Measurements from ENCODE around the gene HOXC13. TPM values are rescaled to one million over a fixed set of nuclear protein-coding genes. Genes with fewer than 3 reads are reported as not detected.
A peak's percentile ranks its signal among the peaks of the same experiment; 100 is the strongest.

HOXC13 gene
- total RNA-seq, 4 donors from 2014 or later, result not detected

DNA sequence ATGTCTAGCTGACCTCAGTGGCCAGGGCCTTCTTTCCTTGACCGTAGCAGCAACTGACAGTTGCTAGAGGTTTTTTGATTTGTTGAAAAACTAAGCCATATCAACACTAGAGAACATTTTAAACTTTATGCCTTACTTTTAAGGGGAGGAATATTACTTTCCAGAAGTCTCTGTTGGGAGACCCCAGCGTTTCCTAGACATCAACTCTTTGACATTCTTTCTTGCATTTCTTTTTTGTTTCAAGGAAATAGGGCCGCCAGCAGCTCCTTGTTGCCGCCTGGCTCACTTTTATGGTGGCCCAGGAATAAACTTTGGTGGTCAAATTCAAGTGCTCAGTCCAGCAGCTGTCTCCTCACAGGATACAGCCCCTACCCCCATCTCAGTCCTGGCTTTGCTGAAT is 31.8 kb downstream of the HOXC13 start:
- no peak for TF ChIP-seq POLR2A (IDR thresholded peaks at IDR 0.05)
- TF ChIP-seq, protein P1, sequence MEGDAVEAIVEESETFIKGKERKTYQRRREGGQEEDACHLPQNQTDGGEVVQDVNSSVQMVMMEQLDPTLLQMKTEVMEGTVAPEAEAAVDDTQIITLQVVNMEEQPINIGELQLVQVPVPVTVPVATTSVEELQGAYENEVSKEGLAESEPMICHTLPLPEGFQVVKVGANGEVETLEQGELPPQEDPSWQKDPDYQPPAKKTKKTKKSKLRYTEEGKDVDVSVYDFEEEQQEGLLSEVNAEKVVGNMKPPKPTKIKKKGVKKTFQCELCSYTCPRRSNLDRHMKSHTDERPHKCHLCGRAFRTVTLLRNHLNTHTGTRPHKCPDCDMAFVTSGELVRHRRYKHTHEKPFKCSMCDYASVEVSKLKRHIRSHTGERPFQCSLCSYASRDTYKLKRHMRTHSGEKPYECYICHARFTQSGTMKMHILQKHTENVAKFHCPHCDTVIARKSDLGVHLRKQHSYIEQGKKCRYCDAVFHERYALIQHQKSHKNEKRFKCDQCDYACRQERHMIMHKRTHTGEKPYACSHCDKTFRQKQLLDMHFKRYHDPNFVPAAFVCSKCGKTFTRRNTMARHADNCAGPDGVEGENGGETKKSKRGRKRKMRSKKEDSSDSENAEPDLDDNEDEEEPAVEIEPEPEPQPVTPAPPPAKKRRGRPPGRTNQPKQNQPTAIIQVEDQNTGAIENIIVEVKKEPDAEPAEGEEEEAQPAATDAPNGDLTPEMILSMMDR (IDR thresholded peaks at IDR 0.05), result no peak
- TF ChIP-seq POLR2AphosphoS5 (IDR thresholded peaks at IDR 0.05), result no peak
- no peak for TF ChIP-seq EP300 (IDR thresholded peaks at IDR 0.05)
- H3K27ac ChIP-seq, result no peak overlapping the region
- peaks cover 100% of the 10 kb centered on the region for H3K27me3 ChIP-seq
- WGBS, 2 donors (ENCODE audit: low coverage in 1 of 2), result 18 to 20% methylated on average over 4 of the region's 4 CpGs
- no peak for ATAC-seq
- H3K36me3 ChIP-seq, result no peaks in the 10 kb centered on the region
- H3K9me3 ChIP-seq, result no peaks in the 10 kb centered on the region
- H3K4me1 ChIP-seq, result peaks cover 0 to 41% (median 19%) of the 10 kb centered on the region in 3 donors
- H3K4me3 ChIP-seq, result no peak overlapping the region

DNA sequence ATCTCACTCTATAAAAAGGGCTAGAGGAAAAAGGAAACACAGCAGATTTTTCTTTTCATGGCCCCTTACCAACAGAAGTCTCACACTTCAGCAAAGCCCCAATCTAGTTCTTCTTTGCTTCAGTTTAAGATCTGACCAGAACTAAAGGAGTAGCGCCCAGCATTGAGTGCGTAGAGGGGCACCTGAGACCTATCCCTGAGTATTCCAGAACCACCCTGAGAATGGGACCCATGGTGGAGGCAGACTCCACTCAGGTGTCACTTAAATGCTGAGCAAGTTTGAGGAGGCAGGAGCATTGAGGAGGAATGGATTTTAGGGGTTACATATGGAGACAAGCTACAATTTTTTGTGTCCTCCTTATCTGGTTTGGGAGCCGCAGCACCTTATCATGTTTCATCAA is 32.5 kb downstream of the HOXC13 start:
- Histone ChIP-seq H3K36me3 (no peaks in the 10 kb centered on the region), H3K27ac (no peak overlapping the region), H3K4me1 (peaks cover 0 to 39% (median 19%) of the 10 kb centered on the region in 3 donors), H3K4me3 (no peak overlapping the region), H3K9me3 (no peaks in the 10 kb centered on the region), H3K27me3 (peaks cover 100% of the 10 kb centered on the region)
- TF ChIP-seq POLR2AphosphoS5 (IDR thresholded peaks at IDR 0.05), result no peak
- no peak for TF ChIP-seq EP300 (IDR thresholded peaks at IDR 0.05)
- TF ChIP-seq, protein P1 (IDR thresholded peaks at IDR 0.05), result no peak
- no peak for TF ChIP-seq POLR2A (IDR thresholded peaks at IDR 0.05)
- ATAC-seq, result no peak
- WGBS, 2 donors (ENCODE audit: low coverage in 1 of 2), result 71 to 100% methylated on average over 2 of the region's 3 CpGs

- peaks cover 100% of the 10 kb centered on the region for H3K27me3 ChIP-seq
- no CpG with 5 or more reads among the region's 2 CpGs for WGBS, 2 donors (ENCODE audit: low coverage in 1 of 2)
- peaks cover 0 to 34% (median 15%) of the 10 kb centered on the region in 3 donors for H3K4me1 ChIP-seq
- TF ChIP-seq, protein P1 (IDR thresholded peaks at IDR 0.05), result no peak
- no peak for TF ChIP-seq POLR2AphosphoS5 (IDR thresholded peaks at IDR 0.05)
- TF ChIP-seq POLR2A (IDR thresholded peaks at IDR 0.05), result no peak
- TF ChIP-seq EP300 (IDR thresholded peaks at IDR 0.05), result no peak
- ATAC-seq, result no peak
- no peaks in the 10 kb centered on the region for H3K9me3 ChIP-seq
- H3K36me3 ChIP-seq, result no peaks in the 10 kb centered on the region
- no peak overlapping the region for H3K4me3 ChIP-seq
- H3K27ac ChIP-seq, result no peak overlapping the region
Observed at GRCh38 chr12:53971686-53972085, 33.1 kb downstream of the HOXC13 start.

- WGBS, 2 donors (ENCODE audit: low coverage in 1 of 2), result 20 to 43% methylated on average over 1 to 2 of the region's 9 CpGs
- Histone ChIP-seq H3K4me1 (peaks cover 0 to 32% (median 14%) of the 10 kb centered on the region in 3 donors), H3K27ac (no peak overlapping the region), H3K27me3 (peaks cover 100% of the 10 kb centered on the region), H3K4me3 (no peak overlapping the region), H3K9me3 (no peaks in the 10 kb centered on the region), H3K36me3 (no peaks in the 10 kb centered on the region)
- ATAC-seq, result no peak
- TF ChIP-seq, protein P1 (IDR thresholded peaks at IDR 0.05), result no peak
- no peak for TF ChIP-seq EP300 (IDR thresholded peaks at IDR 0.05)
- TF ChIP-seq POLR2AphosphoS5 (IDR thresholded peaks at IDR 0.05), result no peak
- TF ChIP-seq POLR2A (IDR thresholded peaks at IDR 0.05), result no peak
Observed at GRCh38 chr12:53972152-53972702, 33.6 kb downstream of the HOXC13 start.

GRCh38 chr12:53972722-53973235 is 34.1 kb downstream of the HOXC13 start, which contains the start of gene HOXC11:
Gene HOXC11 (plus strand): TSS chr12:53973126. CDS start chr12:53973242, 116 bp downstream.
- H3K9me3 ChIP-seq, result no peaks in the 10 kb centered on the region
- peaks cover 0 to 32% (median 14%) of the 10 kb centered on the region in 3 donors for H3K4me1 ChIP-seq
- H3K27ac ChIP-seq, result no peak within 1 kb of the TSS
- TF ChIP-seq, protein P1 (IDR thresholded peaks at IDR 0.05), result no peak
- TF ChIP-seq POLR2A (IDR thresholded peaks at IDR 0.05), result no peak
- TF ChIP-seq POLR2AphosphoS5 (IDR thresholded peaks at IDR 0.05), result no peak
- no peak for TF ChIP-seq EP300 (IDR thresholded peaks at IDR 0.05)
- no peak for ATAC-seq
- H3K4me3 ChIP-seq, result peak within 1 kb of the TSS in 1 of 2 donors; percentile 37
- H3K27me3 ChIP-seq, result peaks cover 100% of the 10 kb centered on the region
- H3K36me3 ChIP-seq, result no peaks in the 10 kb centered on the region
- WGBS, 2 donors (ENCODE audit: low coverage in 1 of 2), result 7 to 28% methylated on average over 3 to 12 of the region's 21 CpGs

Data from gastroesophageal sphincter (tissue), 4 donors.